Astrocyte of the spinal cord (primary cell): Measurements from ENCODE around the gene DEAF1.
"Not testable (repeated sequence)": the region's sequence is repeated elsewhere in the genome, so short reads cannot be mapped to it uniquely, and the experiment has no call there.

ENCODE experiments used
- DNase-seq: peaks from one replicate; pipeline ENCODE4 v3.0.0; 2011; ENCODE audit warnings: low read depth, low spot score
- H3K4me3 ChIP-seq: 2 replicates; pipeline ENCODE4 v1.5.1; 2011; ENCODE audit warnings: low read depth, mild to moderate bottlenecking, low read length, moderate library complexity
- CTCF ChIP-seq: IDR thresholded peaks from 2 replicates; pipeline ENCODE4 v1.5.1; 2012; ENCODE audit warnings: low read depth, mild to moderate bottlenecking, low read length, inconsistent platforms
- in situ Hi-C: cut with HindIII; loops from 2 replicates; pipeline ENCODE4 v1.10.0; 2017; ENCODE audit warnings: low sequenced_read_pairs

DEAF1 gene, protein sequence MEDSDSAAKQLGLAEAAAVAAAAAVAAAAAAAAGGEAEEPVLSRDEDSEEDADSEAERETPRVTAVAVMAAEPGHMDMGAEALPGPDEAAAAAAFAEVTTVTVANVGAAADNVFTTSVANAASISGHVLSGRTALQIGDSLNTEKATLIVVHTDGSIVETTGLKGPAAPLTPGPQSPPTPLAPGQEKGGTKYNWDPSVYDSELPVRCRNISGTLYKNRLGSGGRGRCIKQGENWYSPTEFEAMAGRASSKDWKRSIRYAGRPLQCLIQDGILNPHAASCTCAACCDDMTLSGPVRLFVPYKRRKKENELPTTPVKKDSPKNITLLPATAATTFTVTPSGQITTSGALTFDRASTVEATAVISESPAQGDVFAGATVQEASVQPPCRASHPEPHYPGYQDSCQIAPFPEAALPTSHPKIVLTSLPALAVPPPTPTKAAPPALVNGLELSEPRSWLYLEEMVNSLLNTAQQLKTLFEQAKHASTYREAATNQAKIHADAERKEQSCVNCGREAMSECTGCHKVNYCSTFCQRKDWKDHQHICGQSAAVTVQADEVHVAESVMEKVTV

GRCh38 chr11:694563-695287 is at the start of gene DEAF1:
Gene DEAF1, minus strand, starts transcription at chr11:695222. Its CDS starts 175 bp downstream, at chr11:695047.
- no peak for TF ChIP-seq CTCF
- in situ Hi-C loops, result no loop called here
- H3K4me3 ChIP-seq, result peak within 1 kb of the TSS; percentile 80
- peak; percentile 98 for DNase-seq

GRCh38 chr11:742571-743201 is 47.7 kb upstream of the DEAF1 start:
- no peak for DNase-seq
- in situ Hi-C loops, result no loop called here
- no peak for TF ChIP-seq CTCF
- H3K4me3 ChIP-seq, result no peak overlapping the region

DNA sequence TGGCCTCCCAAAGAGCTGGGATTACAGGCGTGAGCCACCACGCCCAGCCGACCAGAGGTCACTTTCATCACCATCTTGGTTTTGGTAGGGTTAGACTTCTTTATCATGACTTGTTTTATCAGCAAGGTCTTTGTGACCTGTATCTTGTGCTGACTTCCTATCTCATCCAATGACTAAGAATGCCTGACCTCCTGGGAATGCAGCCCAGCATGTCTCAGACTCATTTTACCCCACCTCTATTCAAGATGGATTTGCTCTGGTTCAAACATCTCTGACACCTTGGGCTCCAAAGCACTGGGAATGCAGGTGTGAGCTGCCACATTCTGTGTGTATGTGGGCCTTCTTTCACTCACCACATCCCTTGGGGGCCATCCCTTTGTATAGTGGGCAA is 47.1 kb upstream of the DEAF1 start:
- no peak for DNase-seq
- H3K4me3 ChIP-seq, result no peak overlapping the region
- in situ Hi-C loops, result no loop called here
- no peak for TF ChIP-seq CTCF

DNA sequence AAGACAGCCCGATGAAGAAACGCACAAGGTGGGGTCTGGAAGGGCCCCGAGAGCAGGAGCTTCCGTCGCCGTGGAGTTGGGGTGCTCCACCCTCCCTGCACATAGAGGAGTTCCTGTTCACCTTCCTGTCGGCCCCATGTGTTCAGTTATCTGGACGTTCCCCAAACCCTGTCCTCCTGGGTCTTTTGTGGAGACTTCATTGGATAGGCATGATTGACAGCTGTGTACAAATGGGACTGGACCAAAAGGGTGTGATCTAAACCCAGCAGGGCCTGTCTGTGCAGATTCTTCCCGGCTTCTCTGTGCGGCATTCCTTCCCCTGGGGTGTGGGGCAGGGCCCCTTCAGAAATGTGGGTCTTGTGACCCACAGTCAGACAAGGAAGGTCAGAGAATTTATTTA is 42.9 kb upstream of the DEAF1 start:
- DNase-seq, in situ Hi-C loops, H3K4me3 ChIP-seq: not testable (repeated sequence)

DNA sequence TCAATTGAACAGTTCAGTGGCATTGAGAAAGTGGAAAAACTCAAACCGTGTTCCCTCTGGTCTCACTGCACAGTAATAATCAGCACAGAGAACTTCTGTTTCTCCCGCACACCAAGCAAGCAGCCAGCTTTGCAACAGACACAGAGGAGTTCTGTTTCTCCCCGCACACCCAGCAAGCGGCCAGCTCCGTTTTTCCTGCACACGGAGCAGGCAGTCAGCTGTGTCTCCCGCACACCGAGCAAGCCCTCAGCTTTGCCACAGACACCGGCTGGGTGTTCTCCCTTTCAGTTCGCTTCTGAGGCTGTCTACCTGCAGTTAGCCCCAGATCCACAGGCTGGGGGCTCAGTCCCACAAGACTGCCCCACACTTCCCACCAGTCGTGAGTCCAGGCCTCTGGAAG is 42.3 kb upstream of the DEAF1 start:
- TF ChIP-seq CTCF, result no peak
- no peak overlapping the region for H3K4me3 ChIP-seq
- no peak for DNase-seq
- in situ Hi-C loops, result no loop called here

GRCh38 chr11:734541-734940 is 39.5 kb upstream of the DEAF1 start:
- DNase-seq, in situ Hi-C loops, H3K4me3 ChIP-seq: not testable (repeated sequence)

GRCh38 chr11:733072-733471 is 38.0 kb upstream of the DEAF1 start:
- no peak overlapping the region for H3K4me3 ChIP-seq
- in situ Hi-C loops, result no loop called here
- TF ChIP-seq CTCF, result no peak
- DNase-seq, result no peak
